Measurements from ENCODE around the gene SRGAP3.

The SRGAP3 gene

DNA sequence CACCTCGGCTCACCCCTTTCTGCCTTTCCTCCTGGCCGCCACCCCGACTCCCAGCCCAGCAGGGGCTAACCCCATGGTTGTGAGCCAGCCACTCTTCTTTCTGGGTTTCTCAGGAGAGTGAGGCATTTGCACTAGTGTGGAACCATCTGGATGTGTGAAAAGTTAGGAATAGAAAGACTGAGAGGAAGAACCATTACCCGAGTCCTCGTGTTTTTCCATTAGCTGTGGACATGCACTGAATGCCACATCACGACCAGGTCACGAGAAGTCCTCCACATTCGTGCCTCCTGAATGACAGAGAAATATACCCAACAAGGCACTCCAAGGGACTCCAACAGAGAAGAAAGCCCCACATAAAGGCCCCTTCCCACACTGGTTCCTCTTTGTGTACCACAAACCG lies 268.1 kb downstream of the SRGAP3 start:
- no peak for DNase-seq

DNA sequence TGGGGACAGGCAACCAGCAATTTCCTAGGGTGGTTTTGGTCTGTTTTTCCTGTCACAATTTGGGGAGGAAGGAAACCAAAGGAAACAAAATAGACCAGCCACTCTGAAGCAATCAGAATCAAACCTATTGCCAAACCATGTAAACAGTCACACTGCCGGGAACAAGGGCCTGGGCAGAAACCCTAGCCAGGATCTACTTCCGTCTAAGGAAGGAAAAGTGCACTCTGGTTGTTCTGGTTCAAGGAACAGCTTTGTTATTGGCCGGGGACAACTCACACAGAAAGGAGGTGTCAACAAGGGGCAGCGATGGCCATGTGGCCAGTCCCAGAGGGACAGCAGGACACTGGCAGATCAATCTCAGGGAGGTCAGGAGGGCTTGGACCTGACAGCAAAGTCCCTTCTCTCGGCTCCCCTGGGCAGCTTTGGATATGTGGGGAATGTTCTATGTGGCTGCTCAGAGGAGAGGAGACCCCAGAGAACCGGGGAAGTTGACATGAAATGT lies 268.6 kb downstream of the SRGAP3 start:
- DNase-seq = no peak

DNA sequence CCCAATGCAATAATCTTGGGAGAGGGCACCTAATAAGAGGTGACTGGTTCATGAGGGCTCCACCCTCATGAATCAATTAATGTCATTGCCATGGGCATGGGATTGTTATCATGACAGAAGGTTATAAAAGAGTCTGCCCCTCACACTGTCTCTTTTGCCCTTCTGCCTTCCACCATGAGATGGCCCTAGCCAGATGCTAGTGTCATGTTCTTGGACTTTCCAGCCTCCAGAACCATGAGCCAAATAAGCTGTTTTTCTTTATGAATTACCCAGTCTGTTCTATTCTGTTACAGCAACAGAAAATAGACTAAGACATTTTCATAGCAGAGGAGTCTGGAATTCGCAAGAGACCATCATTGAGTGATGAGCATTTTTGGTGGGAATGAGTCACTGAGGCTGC lies 270.2 kb downstream of the SRGAP3 start:
- DNase-seq = no peak

DNA sequence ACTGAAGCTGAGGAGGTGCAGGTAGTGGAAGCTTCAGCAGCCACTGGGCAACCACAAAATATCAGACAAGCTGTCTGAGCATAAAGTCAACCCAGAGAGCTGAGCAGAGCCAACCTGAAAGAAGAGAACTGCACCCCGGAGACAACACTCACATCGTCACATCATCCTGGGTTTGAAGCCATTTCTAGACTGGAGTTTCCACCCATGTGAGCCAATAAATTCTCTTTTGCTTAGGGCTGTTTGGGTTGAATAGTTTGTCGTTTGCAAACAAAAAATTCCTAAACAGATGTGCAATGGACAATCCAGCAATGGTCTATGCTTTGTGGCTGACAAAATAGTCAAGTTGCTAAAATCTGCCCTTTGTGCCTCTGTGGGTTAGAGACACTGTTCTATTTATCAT lies 270.9 kb downstream of the SRGAP3 start:
- DNase-seq = no peak

DNA sequence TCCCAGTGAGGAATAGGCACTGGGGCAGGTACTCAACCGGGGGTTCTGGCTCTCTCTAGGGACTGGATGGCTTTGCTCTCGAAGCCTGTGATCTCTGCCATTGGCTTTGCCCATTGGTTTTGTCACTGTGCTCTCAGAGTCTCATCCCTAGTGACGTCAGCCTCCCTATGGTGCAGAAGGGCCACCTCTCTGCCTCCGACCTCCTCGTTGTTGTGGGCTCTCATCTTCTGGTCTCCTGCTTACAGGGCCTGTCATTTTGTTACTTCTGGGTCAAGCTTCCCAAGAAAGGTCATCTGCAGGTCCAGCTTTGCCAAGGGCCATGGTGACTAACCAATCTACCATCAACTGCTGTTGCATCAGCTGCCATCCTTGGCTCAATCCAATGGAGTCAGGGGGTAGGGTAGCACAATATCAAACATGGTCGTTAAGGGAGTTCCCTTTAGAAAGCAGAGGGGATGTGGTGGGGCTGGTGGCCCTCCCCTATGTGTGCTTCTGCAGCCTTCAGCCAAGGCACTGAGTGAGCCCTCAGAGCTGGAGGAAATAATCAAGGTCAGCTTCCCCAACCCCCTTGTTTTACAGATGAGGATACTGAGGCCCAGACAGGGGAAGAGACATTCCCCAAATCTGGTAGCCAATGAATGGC lies 272.8 kb downstream of the SRGAP3 start:
- no peak for DNase-seq

DNA sequence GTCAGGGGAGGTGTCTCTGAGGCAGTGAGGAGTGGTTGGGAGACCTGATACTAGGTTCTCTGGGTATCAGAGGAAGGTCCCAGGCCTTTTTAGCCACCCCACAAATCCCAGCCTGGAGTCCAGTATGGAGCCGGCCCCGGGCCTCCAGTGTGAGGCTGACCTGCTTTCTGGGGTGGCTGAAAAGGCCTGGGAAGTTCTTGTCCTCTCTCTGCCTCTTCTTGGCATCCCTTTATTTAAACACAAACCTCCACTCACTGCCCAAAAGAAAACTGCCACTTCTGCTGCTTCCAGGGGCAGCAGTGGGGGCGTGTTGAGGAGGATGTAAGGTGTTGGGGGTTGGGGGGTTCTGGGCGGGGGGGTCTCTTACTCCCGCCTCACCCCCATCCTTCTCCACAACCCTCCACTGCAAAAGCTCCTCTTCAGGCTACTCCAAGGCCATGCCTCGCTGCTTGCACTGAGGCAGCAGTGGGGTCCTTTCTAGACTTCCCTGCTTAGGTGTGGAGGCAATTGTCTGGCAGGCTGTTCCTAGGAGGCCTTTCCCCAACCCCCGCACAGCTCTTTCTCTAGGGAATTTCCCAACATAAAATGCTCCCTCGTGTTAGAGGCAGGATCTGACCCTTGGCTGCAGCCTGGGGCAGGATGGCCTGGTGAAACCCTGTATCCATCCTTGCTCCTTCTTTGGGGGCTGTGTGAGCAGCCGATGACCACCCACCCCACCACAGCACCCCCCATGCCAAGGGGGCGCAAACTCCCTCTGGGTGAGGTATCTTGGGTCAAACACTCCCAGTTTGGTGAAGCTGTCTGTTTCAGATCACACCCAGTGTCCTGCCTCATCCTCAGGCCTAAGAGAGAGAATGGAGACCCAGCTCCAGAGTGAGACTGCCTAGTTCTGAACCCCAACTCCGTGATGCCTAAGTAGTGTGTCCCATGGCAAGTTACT lies 274.1 kb downstream of the SRGAP3 start:
- DNase-seq = no peak

DNA sequence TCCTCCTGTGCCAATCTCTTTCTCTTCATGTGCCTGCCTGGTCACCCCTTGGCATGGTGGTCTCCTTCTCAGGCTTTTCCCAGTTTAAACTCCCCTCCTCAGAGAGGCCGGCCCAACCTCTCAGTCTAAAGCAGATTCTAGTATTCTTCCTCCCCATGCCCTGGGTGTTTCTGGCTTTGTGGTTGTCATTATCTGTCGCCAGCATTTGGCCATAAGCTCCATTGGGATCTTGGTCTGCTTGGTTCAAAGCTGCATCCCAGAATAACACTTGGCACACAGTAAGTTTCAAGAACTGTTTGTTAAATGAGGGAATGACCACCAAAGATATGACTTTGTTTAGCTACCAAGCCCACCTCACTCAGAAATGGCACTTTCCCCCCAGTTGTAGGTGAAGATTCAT lies 275.0 kb downstream of the SRGAP3 start:
- DNase-seq = no peak

DNA sequence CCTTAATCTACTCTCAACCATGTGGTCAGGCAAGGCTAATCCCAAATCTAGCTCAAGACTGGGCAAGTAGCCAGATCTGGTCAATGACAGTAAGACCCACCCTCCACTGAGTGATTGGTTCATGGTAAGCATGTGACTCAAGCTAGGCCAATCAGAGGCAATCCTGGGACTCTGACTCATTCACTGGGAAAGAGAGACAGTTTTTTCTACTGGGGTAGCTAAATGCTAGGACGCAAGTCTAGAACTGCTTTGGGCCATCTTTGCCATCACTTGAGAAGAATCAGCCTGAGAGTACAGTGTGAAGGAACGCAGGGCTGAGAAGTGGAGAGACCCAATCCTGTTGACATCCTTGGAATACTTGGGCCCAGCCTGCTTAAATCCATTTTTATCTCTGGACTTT lies 276.8 kb downstream of the SRGAP3 start:
- DNase-seq = no peak

DNA sequence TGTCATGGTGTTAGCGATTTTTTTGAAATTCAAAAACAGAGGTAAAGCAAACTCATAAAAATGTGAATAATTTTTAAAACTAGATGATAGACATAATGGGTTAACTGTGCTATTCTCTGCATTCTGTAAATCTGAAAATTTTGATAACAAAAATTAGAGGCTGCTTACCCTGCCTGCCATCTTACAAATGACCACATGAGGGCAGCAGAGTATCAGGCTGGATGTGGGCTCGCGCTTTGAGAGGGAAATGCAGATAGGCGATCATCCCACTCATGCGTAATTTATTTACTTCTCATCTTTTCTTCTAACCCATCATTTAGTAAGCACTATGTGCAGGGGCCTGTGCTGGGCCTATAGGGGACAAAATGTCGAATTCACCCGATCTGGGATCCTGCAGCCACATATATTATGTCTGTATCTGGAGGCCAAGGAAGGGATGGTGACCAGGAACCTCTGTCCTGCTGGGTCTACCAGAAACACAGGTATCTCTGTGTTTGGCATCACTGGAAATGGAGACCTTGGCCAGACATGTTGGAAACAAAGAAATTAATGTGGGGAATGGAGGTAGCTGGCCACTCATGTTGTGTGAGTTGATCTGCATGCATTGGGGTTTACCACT lies 278.4 kb downstream of the SRGAP3 start:
- DNase-seq = peak; percentile 18

DNA sequence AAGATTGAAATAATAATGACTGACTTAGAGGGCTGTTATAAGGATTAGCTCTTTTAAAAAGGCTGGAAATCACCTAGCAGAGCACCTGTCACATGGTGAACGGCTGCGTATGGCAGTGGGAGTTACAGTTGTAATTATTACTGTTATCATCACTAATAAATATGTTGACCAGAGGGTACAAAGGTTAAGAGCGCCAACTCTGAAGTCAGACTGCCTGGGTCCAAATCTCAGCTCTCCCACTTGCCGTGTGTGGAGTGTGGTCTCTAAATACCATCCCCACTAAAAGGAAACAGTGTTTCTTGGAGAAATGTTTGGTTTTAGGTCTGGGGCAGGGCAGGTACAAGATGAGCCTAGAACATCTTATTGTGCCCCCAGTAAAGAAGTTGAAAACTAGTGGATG lies 280.2 kb downstream of the SRGAP3 start:
- no peak for DNase-seq

DNA sequence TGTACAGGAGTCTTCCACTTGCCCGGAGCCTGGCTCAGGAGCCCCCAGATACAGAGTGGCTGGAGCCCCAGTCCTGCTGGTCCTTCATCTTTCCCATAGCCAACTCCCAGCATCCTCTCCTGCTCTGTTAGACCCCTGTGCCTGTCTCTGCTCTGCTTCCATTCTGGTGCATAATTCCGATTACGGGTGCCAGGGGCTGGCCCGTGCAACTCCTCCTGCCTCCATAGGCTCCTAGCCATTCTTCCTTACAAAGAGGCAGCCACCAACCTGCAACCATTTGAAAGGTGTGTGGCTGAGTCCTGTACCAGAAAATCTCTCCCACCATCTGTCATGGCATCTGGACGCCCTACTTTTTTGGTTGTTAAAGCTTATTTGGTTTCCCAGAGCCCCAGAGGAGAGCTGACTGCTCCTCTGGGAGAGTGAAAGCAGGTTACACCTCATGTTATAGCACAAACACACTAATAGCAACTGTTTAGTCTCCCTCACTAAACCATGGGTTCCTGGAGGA lies 281.0 kb downstream of the SRGAP3 start:
- DNase-seq = no peak

DNA sequence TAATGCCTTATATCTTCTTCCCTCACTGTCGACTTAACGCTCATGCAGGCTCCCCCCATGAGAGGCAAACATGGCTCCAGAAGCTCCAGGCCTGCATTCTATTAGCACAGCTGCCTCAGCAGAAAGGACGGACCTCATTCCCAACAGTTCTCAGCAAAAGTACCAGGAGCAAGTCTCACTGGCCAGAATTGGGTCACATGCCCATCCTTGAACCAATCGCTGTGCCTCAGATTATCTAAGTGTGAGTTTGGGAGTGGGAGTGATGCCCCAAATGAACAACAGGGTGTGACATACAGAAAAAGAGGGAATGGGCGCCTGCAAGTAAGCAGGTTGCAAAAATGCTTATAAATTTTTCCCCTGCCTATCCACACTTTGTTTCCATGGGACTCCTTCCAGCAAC lies 281.9 kb downstream of the SRGAP3 start:
- no peak for DNase-seq

DNA sequence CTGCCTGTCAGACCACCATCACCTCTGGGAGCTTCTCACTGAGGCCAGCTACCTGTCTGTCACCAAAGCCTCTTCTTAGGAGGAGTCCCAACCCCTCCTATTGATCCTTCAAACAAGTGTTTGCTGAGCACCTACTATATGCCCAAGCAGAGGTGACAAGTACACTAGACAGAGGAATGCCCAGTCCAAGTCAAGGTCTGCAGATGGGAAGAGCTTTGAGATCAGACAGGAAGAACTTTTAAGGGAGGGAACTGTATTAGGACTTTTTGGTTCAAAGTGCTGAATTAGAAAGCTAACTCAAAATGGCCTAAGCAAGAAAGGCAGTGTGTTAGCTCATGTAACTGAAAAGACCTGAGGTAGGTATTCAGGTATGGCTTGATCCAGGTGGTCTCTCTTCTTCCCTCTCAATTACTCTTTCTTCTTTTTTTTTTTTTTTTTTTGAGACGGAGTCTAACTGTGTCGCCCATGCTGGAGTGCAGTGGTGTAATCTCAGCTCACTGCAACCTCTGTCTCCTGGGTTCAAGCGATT lies 282.6 kb downstream of the SRGAP3 start:
- no peak for DNase-seq

DNA sequence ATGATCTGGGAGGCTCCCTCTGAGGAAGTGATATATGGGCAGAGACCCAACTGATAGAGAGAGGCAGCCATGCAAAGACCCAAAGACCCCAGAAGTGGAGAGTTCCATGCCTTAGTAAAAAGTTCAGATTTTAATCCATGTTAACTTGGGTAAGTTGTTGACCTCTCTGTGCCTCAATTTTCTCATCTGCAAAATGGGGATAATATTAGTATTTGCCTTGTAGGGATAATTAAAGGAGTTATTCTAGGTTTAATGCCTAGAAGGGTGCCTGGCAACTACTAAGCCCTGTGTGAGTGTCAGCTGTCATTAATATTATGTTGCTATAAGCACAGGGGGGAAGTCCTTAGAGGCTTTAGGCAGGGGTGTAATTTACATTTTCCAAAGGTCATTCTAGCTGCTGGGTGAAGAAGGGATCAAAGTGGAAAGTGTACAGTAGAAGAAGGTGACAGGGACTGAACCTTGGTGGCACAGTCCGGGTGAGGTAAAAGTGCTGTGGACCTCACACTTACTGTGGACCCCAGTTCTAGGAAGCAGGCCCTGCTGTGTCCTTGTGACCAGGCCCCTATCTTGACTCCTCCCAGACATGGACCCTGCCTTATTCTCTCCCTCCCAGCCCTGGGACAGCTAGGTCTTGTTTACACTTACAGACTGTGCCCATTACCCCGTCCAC lies 283.2 kb downstream of the SRGAP3 start:
- no peak for DNase-seq

DNA sequence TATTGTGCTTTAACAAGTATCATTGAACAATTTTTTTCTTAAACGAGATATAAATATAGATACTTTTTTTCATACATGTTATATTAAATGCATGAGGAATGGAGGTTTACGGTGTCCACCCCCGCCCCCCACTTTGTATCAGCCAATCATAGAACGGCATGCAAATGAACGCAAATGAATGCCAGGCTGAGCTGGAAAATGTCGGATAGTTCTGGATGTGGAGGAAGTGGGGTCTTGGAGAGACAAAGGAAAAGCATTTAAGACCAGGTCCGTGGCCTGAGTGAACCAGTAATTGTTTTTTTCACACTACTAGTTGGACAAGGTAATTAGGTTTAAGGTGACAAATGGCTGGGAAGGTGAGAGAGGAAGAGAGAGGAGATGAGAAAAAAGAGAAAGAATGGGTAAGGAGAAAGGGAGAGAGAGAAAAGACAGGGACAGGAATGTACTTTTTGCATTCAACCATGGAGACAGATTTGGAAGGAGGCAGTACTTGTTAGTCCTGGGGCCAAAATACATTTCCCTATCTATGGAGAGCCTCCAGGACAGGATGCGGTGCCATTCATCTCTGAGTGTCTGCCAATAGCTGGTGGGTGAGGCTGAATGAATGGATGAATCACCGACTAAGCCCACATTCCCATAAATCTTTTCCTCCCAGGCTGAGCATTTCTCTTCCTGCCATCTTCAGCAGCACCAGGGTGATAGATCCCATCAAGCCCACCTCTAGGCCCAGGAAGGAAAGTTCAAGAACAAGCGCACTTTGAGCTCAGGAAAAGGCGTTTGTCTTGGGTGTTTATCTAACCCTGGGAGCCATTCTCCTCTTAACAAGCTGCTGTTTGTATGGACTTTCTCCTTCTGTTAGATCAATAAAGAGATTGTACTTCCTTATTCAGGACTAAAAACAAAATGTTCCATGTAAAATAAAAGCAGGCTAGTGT lies 284.7 kb downstream of the SRGAP3 start:
- no peak for DNase-seq

DNA sequence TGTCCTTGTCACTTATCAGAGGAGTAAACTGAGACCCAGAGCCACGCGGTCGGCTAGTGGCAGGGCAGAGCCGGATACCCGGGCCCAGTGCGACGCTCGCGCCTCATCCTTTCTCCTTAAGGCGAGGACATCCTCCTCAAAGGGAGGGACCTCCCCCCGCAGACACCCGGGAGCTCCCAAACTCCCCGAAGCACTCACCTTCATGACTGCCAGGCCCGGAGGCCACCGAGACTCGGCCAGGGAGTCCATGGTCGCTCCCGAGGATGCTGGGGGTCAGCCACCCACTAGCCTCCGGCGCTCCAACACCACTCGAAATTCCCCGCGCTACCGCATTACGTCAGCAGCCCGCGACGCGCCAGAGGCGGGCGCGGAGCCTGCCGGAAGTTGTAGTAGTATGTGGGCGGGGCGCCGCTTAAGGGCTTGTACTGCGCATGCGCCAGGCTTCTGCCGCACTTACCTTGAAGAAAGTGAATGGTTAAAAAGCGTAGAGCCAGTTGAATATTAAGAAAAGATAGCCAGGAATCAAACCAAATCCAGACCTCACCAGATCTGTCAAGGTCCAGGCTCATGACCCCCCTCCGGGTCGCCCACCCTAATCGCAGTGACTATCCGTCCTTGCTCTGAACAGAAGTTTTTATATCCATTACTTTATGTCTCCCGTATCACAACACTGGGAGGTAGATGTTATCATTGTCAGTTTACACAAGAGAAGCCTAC lies 286.2 kb downstream of the SRGAP3 start, which contains the start of gene RAD18:
TSS of gene RAD18 (minus strand) at position 336 of the 717 bp plus-strand sequence. CDS start at position 249, 87 bp downstream.
- DNase-seq = peak; percentile 82

DNA sequence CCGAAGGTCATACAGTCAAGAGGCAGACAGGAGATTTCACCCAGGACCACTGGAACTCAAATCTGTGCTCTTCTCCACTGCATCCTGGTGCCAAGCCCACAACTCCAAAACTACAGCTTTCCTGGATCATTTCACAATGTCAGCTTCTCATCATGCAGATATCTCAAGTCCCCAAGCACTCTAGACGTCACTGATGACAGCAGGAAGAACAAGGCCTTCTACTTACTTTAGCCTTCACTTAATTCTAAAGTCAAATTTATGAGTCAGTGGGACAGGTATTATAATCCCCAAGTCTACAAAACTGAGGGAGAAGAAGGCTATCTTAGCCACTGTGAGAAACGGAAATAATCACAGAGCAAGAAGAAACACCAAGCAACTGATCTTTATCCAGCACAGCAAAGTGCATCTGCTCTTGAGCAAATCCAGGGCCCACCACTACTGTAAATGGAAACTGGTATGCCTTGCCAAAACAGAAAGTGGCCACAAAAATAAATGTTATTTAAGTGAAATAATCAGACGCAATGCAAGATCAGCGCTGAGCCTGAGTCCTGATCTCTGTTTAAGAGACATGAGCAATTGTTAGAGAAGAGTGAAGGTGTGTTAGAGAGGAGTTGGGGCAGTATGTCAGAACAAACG lies 287.1 kb downstream of the SRGAP3 start:
- DNase-seq = no peak

DNA sequence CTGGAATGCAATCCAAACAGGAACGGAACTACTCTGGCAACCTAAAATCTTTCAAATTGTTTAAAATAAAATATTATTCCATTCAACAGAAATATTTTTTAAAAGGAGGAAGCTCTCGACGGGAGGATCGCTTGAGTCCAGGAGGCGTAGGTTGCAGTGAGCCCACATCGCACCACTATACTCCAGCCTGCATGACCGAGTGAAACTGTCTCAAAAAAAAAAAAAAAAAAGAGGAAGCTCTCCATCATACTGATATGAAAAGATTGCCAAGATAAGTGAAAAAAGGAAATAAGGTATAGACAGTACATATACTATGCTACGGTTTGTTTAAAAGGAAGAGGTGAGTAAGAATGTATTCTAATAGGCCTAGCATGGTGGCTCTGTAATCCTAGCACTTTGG lies 289.8 kb downstream of the SRGAP3 start:
- no peak for DNase-seq

DNA sequence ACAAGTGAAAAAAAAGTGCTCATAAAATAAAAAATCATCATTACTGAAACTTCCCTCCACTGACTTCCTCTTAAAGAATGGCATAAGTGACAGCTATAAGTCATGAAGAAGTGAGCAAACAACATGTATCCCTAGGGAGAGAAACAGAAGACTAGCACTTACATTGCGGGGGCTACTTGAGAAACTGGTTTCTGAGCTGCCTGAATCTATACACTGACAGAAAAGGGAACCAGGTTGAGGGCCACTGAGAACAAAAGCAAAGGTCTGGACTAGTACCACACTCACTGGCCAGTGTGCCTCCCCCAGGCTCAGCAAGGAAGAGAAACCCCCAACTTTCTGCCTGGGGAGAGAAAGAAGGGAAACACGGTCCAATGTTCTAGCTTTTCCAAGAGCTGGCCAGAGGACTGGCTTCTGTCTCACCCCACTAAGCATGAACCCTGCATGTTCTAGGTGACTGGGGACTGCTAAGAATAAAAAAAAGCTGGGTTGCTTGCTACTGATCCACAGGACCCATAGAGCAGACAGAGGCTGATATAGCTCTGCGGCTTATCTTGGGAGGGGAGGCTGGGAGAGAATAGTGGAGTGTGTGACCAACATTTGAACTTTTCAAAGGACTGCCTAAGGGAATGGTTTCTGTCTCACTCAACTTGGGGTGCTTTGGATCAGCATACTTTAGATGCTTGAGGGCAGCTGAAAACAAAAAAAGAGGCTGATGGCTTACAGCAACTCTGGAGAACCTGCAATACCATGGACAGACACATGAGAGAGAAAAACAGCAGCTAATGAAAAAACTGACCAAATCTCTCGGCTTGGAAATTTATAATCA lies 294.3 kb downstream of the SRGAP3 start:
- no peak for DNase-seq

Data from NCI-H748 treated with DMSO at 0.1 percent for 48 hours (cell line).